NCI-H446 (cell line): ENCODE measurements around the gene PDK2.

Experiments used
- DNase-seq, 2 experiments: peaks; one replicate each; lab custom pipeline; 2025; lab: John Stamatoyannopoulos, UW

The PDK2 gene

DNA sequence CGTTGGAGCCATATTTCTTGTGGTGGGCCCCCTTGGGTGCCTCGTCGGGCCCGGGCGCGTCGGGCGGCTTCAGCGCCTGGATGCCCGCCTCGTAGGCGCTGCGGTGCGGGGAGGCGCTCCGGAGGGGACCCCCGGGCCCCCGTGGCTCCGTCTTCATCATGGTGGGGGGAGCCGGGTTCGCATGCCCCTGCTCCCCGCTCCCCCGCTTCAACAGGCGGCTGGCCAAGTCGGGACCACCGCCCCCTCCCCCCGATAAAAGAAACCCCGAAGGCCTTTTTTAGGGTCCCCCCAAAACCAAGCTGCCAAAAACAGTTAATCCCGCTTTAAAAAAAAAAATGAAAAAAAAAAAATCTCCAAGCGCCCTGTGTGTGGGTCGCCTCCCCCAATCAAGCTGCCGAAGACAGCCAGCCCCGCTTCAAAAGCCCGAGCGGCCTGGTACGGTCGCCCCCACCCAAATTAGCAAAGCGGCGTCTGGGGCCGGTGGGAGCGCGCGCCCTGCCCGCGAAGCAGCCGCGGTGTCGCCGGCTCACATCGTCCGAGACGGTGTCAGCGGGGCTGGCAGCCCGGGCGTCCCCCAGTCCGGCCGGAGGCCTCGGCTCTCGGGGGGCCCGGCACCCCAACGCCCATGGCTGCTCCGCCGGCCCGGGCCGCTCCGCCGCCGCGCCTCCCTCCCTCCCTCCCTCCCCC, 55.3 kb downstream of the PDK2 start, which contains the start of gene PPP1R9B:
TSS of gene PPP1R9B (minus strand) at position 324 of the 687 bp plus-strand sequence. CDS start at position 160, 164 bp downstream.
- no peak for DNase-seq

DNA sequence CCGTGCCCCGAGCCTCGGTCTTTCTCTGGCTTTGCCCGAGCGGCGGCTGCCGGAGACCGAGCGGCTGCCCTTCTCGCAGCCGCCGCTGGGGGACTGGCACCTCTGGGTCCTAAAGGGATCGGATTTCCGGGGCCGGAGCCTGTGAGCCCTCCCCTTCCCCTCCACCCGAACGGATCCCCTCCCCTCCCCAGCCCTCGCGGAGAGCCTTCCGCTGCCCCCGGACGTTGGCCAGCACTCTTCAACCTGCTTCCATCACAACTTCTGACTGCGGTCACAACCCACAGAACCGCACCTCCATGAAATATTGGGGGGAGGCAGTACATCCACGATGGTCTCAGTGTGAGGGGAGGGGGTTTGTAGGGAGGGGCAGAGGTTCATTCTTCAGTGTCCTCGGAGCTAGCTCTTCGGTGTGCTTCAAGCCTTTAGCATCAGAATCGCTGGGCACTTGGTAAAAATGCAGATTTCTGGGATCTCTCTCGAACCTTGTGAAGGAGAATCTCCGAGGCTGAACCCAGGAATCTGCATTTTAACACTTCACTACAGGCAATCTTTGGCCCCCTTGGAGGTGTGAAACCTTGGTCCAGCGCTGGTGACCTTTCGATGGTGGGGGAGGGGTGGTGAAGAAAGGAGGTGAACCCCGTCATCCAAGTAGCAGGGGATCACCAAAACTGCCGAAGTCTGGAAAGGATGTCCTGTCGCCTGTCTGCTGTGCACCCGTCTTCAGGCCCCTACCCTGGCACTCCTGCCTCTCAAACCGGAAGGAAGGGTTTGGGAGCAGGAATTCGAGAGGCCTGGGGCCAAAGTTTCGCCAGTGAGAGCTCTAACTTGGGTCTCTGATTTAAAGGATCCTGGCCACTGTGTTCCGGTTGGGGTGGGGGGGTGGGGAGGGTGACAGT, 56.1 kb downstream of the PDK2 start:
- DNase-seq: peak; percentile 75 to 90

DNA sequence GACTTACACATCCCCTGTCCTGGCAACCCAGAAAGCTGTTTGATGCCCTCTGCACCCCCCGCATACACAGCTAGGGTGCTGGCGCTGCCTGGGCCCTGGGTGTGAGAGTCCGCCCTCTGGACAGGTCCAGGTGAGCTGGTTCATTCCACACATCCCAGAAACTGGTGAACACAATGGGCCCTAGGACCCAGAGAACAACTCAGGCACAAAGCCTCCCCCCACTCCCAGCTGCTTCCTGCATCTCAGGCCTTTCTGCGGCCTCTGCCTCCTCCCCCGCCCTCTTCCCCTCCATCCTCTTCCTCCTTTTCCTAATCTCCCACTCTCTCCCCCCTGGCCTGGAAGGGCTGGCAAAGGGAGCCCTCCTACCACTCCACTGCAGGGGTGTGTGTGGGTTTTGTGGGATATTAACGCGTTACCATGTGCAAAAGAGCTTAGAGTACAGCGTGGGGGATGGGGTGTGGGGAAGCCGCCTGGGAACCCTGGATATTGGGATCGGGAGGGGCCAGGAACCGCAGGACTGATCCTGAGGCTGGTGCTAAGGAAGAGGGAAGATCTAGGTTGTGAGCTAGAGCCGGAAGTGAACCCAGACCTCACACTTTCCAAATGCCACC, 56.9 kb downstream of the PDK2 start:
- peak; percentile 62 to 78 for DNase-seq

DNA sequence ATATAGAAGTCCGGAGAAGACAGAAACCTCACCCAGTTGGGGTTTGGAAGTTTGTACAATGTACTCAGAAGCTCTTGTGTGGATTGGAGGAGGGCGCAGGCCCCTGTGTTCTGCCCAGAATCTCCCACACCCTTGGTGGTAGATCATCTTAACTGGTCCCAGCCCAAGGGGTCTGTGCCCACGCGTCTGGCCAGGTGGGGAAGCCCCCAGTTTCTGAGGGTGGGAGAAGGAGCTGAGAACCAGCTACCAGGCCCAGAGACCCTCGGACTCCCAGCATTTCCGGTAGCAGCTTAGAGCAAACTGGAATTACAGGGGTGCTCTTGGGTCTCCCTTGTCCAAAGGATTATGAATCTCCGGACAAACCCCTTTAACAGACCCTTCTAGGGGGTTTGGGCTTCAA, 57.6 kb downstream of the PDK2 start:
- no peak for DNase-seq

DNA sequence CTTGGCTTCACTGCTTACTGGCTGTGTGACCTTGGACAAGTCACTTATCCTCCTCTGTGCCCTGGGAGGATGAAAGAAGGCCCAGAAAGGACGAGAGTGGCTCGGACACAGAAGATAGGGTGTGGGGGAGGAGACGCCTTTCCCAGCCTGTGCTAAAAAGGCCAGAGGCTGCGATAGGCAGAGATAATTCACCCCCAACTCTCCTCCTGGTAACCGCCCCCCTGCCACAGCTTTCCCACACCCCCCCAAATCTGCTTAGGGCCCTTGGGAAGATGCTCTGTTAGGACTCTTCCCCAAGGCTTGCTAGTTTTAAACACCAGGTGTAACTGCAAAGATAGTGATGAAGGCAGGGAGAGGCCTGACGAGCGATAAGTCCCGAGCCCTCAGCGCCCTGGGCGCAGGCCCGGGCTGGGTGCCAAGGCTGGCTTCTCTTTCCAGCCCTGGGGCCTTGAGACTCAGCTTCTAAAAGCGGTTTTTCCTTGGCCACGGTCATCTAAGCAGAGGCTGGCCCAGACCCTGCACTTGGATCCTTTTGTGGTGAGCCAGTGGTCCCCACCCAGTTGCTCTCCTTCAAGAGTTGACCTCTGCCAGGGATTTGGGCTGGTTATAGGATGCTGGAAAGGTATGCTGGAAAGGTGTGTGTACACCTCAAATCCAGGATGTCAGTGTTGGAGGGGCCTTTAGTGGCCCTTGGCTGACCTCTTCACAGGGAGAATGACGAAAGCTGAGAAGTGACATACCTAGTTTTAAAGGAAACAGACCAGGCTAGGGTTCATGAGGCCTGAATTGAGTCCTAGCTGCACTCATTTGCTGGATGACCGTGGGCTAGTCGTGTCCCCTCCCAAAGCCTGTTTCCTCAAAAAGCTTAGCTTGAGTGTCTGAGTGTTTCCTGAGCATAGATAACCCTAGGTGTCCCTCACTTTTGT, 58.8 kb downstream of the PDK2 start:
- DNase-seq: no peak

DNA sequence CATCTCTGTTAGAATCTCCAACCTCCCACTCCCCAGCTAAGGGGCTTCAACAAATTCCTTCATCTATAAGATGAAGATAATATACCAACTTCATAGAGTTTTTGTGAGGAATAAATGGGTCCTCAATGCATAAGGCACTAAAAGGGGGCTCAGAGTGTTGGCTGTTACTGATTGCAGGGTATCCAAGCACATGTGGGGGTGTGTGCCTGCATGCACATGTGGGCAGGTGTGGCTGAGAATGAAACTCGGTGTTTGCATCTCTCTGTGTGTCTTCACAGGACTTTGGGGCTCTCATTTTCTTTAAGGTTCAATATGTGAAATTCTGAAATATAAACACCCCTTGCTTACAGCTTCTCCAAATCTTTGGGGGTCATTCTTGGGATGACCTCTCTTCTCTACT, 59.5 kb downstream of the PDK2 start:
- DNase-seq: no peak

DNA sequence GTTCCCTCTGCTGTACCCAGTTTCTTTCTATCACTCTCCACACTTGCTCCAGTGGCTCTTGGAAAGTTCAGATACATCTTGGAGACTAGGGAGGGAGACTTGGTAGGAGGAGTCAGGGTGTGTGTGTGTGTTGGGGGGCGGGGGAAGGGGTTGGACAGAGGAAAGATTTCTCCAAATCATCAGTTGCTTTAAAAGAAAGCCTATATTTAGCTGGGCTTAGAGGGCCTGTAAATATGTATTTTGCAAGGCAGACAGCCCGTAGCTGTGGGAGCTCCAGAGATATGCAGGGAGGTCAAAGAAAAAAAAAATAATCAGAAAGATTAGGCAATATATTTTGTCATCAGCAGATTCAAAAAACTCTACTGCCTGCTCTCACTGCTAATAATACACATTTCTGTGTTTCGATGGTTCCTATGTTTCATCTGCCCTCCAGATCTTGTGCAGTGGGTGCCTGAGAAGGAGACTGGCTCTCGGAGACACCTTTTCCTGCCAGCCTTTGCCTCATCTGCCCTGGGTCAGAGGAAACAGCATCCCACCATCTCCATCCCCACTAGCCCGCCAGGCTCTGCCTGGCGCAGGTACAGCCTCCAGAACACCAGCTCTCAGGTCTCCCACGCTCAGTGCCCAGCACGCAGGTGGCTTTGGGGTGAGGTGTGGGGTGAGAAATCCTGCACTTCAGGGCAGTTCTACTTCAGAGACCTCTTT, 60.1 kb downstream of the PDK2 start:
- DNase-seq: no peak

DNA sequence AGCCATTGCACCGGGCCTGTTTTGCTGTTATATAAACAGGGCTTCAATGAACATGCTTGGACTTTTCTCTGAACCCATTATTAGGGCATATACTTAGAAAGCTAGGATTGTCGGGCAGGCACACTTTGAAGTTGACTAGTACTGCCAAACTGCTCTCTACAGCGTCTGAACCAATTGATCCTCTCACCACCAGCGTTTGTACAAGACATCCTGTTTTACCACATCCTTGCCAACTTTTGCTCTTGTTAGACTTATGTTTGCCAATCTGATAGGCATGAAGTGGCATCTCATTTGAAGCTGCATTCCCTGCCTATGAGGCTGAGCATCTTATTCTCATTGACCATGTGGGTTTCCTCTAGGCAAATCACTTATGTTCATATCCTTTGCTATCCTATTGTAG, 62.7 kb downstream of the PDK2 start:
- no peak for DNase-seq

DNA sequence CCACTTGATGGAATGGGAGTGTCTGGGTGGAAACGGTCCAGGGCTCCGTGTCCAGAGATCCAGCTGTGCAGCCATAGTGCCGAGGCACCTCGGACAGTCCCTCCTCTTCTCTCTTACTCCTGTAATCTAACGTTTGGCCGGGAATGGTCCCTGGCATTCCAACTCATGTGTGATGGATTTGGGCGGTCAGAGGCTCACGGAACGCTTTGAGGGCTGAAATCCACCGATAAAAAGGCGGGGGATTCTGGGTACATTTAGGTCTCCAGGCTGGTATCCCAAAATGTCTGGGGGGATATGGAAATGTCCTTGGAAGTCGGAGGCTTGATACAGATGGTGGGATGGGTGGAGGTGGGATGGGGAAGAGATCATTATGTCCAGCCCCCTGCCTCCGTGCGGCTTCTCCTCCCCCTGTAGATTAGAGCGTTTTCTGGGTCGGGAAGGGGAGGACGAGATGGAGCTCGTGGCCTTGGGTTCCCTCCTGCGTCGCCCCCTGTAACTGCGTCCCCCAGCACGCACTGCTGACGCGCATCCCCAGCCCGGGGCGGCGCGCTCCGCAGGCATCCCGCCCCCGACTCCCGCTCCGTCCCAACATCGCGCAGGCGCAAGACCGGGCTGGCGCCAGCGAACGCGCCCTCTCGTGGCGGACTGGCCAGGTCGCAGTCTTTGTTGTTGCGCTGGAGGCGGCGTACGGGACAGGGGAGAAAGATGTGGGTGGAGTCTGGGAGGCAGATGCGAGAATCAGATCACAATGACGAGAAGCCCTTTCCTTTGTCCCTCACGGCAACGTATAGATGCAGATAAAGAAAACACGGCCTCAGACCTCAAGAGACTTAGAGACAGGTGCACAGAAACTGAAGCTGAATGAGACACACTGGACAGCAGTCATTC, 66.1 kb downstream of the PDK2 start:
- peak; percentile 78 to 95 for DNase-seq
